ENCODE results near the gene UNC79.

DNA sequence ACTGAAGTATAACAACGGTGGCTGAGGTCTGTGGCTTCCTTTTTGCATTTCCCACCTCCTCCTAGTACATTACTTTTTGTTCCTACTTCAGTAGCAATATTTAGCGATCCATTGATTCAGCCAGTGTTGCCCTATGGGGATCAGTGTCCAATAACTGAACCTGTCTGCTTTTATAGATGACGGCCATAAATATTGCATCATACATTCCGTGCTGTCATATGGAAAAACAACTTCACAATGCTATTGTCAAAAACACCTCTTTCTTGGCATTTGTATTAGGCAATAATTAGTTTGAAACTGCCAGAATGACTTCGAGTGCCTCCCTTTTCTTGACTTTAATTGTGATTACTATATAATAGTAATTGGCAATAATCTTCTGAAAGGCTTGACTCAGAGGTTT lies 208.1 kb downstream of the UNC79 start:
- TF ChIP-seq CTCF (IDR thresholded peaks at IDR 0.05): no peak
- TF ChIP-seq POLR2A (IDR thresholded peaks at IDR 0.05): no peak

Data from testis (tissue), 2 donors.